ENCODE data around the gene ZNF345.

Gene ZNF345

DNA sequence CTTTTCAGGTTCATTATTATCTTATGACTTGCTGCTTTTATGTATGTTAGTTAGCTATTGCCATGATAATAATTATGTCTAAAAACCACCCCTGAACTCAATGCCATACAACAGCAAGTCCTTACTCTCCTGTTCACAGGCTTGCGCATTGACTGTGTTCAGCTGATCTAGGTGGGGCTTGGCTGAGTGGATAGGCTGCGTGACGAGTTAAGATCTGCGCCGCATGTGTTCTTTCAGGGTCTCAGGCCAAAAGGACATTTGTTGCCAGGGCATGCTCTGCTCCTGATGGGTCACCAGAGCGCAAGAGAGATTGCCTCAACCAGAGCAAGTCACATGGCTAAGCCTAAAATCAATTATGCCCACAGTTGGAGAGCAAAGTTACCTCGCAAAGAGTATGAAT lies 66.3 kb downstream of the ZNF345 start:
- DNase-seq (ENCODE audit: low read depth in 1 of 2, low spot score in 1 of 2), result no peak

DNA sequence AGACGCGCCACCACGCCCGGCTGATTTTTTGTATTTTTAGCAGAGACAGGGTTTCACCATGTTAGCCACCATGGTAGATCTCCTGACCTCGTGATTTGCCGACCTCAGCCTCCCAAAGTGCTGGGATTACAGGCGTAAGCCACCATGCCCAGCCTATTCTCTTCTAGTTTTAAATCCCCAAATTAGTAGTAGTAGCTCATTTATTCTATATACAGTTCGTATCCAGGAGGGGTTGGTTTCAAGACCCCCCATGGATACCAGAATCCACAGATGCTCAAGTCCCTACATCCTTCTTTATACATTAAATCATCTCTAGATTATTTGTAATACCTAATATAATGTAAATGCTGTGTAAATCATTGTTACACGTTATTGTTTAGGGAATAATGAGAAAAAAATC lies 67.4 kb downstream of the ZNF345 start:
- no peak for DNase-seq (ENCODE audit: low read depth in 1 of 2, low spot score in 1 of 2)
